Adipose tissue (tissue), 3 donors: ENCODE results near the gene FBLIM1. TPM values are rescaled to one million over a fixed set of nuclear protein-coding genes. Genes with fewer than 3 reads are reported as not detected.
"Not testable (repeated sequence)": the region's sequence is repeated elsewhere in the genome, so short reads cannot be mapped to it uniquely, and the experiment has no call there.

Experiments
- H3K27ac ChIP-seq: one replicate; pipeline ENCODE4 v1.5.1; 2013; ENCODE audit warnings: low read depth, low read length
- WGBS, 3 donors: extraction: QIAGEN DNeasy Blood & Tissue Kit; methylation state at CpG; one replicate each; pipeline ENCODE4 v1.1.7; 2013; 5-methylcytosine and 5-hydroxymethylcytosine counted together
- polyA plus RNA-seq, 3 donors: library from polyadenylated mRNA; stranded (reverse); fragments of 200-250 nt; gene quantifications; one replicate each; pipeline ENCODE4 v1.2.3, GENCODE V29; 2013
- donor health status: healthy with polysubstance abuse.
- donor health status: Bipolar disorder and iron deficiency.
- donor health status: healthy.

FBLIM1 gene
- polyA plus RNA-seq, 3 donors: 13.8 to 37.7 (median 26.1) TPM

DNA sequence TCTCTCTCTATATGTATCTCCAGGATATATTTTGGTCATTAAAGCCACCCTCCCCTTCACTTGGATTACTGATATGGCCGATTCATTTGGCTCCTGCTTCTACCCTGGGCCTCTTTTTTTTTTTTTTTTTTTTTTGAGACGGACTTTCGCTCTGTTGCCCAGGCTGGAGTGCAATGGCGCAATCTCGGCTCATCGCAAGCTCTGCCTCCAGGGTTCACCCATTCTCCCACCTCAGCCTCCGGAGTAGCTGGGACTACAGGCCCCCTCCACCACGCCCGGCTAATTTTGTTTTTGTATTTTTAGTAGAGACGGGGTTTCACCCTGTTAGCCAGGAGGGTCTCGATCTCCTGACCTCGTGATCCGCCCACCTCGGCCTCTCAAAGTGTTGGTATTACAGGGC, 70.3 kb downstream of the FBLIM1 start:
- H3K27ac ChIP-seq: not testable (repeated sequence)
- 85 to 94% (median 91%) methylated on average over 14 of the region's 14 CpGs for WGBS, 3 donors

- WGBS, 3 donors: 80 to 84% (median 83%) methylated on average over 1 of the region's 1 CpG
- H3K27ac ChIP-seq: no peak overlapping the region
Observed at GRCh38 chr1:15830258-15830657, 71.7 kb downstream of the FBLIM1 start.

DNA sequence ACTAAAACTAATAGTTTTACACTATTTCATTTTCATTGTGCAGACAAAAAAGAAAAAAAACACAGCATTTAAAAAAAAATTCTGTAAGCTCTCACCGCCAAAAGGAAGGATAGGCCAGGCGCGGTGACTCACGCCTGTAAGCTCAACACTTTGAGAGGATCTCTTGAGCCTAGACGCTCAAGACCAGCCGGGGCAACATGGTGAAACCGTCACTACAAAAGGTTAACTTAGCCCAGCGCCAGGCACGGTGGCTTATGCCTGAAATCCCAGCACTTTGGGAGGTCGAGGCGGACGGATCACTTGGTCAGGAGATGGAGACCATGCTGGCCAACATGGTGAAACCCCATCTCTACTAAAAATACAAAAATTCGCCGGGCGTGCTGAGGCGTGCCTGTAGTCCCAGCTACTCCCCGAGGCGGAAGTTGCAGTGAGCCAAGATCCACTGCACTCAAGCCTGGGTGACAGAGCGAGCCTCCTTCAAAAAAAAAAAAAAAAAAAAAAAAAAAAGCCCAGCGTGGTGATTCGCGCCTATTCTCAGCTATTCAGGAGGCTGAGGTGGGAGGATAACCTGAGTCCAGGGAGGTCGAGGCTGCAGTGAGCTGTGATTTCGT, 74.6 kb downstream of the FBLIM1 start:
- 42 to 73% (median 64%) methylated on average over 24 of the region's 24 CpGs for WGBS, 3 donors
- no peak overlapping the region for H3K27ac ChIP-seq

GRCh38 chr1:15833842-15834405, 75.3 kb downstream of the FBLIM1 start:
- 0 to 1% (median 1%) methylated on average over 10 of the region's 10 CpGs for WGBS, 3 donors
- no peak overlapping the region for H3K27ac ChIP-seq

DNA sequence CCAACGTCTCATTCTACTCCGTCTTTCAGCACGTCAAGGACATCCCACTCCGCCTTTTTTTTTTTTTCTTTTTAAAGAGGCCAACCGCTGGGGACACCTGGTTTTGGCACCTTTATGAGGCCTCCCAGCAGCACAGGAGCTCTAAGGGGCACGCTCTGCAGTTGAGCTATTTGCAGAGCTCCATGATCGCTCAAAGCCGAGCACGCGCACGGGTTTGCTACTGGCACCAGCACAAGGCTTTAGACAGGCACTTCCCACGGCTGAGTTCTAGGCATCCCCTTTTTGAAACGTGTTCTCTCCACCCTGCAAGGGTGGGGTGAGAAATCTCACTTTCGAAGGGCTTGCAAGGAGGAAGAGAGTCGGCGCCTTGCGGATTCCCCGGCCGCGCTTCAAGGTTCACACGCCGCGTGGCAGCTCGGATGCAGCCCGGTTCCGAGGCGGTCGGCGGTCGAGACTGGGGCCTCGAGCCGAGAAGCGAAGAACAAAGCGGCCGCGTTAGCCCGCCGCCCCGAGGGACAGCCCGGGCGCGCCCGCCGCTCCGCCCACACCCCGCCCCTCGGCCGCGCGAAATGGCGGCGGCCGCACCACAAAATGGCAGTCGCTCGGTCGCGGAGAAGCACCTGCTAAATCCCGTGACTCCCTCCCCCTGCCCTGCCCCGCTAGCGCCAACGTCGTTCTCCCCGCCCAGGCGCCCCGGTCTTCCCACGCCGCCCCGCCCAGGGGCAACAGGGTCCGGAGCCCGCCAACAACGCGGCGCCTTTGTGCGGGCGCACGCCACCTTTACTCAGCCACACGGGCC, 76.0 kb downstream of the FBLIM1 start:
- peak overlapping the region; percentile 92 for H3K27ac ChIP-seq
- 0 to 1% (median 0%) methylated on average over 61 to 77 of the region's 77 CpGs for WGBS, 3 donors

DNA sequence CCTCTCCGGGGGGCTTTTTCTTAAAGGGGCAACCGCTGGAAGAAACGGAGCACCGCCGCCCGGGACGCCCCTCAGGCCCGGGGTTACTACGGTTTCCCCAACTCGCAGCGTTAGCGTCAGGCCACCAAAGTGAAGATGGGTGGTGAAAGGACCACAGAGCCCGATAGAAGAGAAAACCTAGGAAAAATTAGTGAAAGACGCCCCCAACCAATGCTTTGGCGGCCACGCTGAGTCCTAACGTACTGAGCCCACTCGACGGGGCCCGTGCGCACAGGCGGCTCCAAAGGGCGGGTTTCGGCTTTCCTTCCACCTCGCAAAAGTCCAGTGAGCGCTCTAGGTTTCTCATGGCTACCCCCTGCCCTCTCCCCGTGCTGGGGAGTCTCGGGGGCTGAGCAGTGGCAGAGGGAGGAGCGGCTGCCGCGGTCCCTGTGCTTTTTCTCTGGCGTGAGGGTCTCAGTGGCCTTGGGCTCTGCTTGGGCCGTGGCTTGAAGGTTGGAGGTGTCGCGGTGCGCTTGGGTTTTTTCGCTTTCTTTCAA, 76.7 kb downstream of the FBLIM1 start:
- 0% methylated on average over 34 to 37 of the region's 37 CpGs for WGBS, 3 donors

GRCh38 chr1:15835741-15836510, 77.3 kb downstream of the FBLIM1 start:
- H3K27ac ChIP-seq: peak overlapping the region; percentile 92
- WGBS, 3 donors: 1 to 3% (median 2%) methylated on average over 63 to 66 of the region's 66 CpGs

More for the DNA sequence above, 76.7 kb downstream of the FBLIM1 start:
- H3K27ac ChIP-seq: peak overlapping the region; percentile 92

Other genes starting within 250 kb of the FBLIM1 start
- 10 to 100 TPM; 12.7 to 22.0 (median 14.5) TPM for gene CASP9, start 234.6 kb upstream of the FBLIM1 start, polyA plus RNA-seq
- 1 to 10 TPM; 3.0 to 3.6 (median 3.2) TPM for gene DNAJC16, start 231.9 kb upstream of the FBLIM1 start, polyA plus RNA-seq
- gene AGMAT, start 173.7 kb upstream of the FBLIM1 start, polyA plus RNA-seq: under 1 TPM; 0.21 to 0.45 (median 0.29) TPM
- 10 to 100 TPM in 1 of 3 donors, 1 to 10 TPM in 2; 4.2 to 10.4 (median 8.5) TPM for gene DDI2, start 141.3 kb upstream of the FBLIM1 start, polyA plus RNA-seq
- 10 to 100 TPM; 23.4 to 55.2 (median 41.1) TPM for gene PLEKHM2, start 74.5 kb upstream of the FBLIM1 start, polyA plus RNA-seq
- gene SLC25A34, start 22.5 kb upstream of the FBLIM1 start, polyA plus RNA-seq: 1 to 10 TPM; 2.3 to 4.2 (median 2.8) TPM
- under 1 TPM in 1 of 3 donors, not detected in 2; 0.04 TPM for gene TMEM82, start 16.3 kb upstream of the FBLIM1 start, polyA plus RNA-seq
- gene UQCRHL, start 48.9 kb downstream of the FBLIM1 start, polyA plus RNA-seq: 1 to 10 TPM; 1.2 to 3.4 (median 2.6) TPM
- gene SPEN, start 88.9 kb downstream of the FBLIM1 start, polyA plus RNA-seq: 10 to 100 TPM; 15.7 to 28.8 (median 20.2) TPM
- gene ZBTB17, start 217.3 kb downstream of the FBLIM1 start, polyA plus RNA-seq: 10 to 100 TPM; 23.9 to 36.2 (median 33.9) TPM
- gene SRARP, start 245.4 kb downstream of the FBLIM1 start, polyA plus RNA-seq: not detected